Dedifferentiated amniotic fluid mesenchymal stem cell (primary cell): ENCODE results near the gene C11orf98.
"Not testable (repeated sequence)": the region's sequence is repeated elsewhere in the genome, so short reads cannot be mapped to it uniquely, and the experiment has no call there.

ENCODE experiments used
- DNase-seq: peaks from one replicate; pipeline ENCODE4 v3.0.0-alpha.2; 2016; ENCODE audit errors: extremely low spot score

C11orf98 gene

GRCh38 chr11:62650283-62650682 lies 14.7 kb downstream of the C11orf98 start:
- not testable (repeated sequence) for DNase-seq

DNA sequence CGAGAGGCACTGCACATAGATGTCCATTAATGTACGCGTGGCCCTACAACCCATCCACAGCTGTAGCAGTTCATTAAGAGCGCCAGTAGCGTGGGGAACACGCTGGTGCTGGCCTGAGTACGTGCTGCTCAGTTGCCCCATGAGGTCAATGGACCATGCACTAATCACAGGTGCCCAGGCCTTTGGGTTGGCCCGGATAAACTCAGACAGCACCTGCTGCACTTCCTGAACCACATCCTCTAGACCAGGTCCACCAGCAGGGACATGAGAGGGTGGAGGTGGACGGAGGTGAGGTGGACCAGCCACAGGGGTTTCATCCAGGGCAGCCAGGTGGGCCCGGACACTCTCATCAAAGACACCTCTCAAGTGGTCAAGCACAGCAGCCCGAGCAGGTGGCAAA lies 15.5 kb downstream of the C11orf98 start:
- no peak for DNase-seq

- no peak for DNase-seq
Measured at GRCh38 chr11:62648967-62649364, 16.0 kb downstream of the C11orf98 start.

DNA sequence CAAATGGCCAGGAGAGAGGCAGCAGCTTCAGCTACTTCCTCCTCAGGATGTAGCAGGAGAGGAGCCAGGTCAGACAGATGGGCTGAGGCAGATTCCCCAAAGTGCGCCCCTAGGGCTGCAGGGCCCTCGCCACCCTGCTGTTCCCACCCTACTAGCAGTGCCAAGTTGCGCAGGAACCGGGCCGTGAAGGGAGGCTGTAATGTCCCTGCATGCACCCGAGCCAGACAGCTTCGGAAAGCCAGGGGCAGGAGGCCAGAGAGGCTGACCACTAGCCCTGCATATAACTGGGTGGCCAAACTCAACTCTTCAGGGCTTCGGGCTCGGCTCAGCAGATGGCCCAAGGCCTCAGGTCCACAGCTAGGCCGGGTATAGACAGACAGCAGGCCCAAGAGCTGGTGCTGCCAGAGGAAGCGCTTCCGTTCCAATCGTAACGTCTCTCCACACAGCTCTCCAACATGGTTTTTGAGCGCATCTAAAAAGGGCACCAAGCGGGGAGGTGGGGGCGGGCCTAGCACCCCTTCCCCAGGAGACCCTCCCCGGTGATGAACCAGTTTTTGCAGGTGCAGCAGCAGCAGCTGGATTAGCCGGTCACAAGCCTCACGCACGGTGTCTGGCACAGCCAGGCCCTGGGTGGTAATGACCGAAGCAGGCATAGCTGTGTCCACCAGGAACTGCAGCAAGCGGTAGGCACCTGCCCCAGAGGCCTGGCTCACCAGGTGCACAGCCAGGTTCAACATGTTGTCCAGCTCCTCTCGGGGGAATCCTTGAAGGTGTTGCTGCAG lies 16.6 kb downstream of the C11orf98 start:
- no peak for DNase-seq

DNA sequence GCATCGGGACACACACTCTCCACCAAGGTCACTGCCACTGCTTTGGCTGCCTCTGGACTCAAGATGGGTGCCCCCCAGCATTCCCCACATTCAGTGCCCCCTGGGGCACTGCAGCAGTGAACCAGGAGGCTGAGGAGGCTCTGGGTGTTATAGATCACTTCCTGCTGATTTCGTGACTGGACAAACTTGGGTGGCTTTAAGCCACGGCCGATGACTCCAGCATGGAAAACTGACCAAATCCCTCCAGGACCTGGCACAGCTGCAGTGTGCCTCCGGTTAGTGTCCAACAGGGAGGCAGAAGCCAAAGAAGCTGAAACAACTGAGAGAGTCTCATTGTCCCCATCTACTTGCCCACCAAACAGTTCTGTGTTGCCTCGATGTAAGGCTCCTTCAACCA lies 17.4 kb downstream of the C11orf98 start:
- DNase-seq, result no peak

DNA sequence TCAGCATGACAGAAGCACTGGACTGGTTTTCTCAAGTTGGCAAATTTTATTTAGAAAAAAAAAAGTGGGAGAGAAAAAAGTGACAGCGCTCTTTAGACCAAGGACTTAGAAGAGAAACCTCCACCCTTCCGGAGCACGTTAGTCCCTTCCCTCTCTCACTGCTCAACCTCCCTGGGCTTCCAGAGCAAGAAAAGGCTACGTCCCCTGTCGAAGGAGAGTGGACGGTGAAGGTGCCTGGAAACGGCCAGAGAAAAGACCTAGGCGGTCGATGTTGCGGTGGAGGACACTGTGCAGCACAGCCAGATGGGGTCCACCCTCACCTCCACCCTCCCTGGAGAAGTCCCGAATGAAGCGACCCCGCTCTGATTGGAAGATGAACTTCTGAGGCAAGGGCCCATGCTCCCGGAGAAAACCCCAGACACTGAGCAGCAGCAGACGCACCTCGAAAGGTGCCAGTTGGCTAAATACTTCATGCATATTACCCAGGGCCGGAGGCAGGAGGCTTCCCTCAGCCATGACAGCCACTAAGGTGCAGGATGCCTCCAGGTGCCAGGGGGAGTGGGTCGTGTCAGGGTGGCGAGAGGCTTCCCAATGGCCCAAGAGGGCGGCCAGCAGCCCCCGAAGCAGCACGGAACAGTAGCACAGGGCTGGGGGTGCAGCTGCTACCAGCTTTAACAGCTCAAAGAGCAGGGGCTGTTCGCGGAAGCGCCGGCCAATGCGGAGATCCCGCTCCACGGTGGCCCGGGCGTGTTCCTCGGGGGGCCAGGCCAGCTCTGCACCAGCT lies 18.0 kb downstream of the C11orf98 start:
- no peak for DNase-seq

DNA sequence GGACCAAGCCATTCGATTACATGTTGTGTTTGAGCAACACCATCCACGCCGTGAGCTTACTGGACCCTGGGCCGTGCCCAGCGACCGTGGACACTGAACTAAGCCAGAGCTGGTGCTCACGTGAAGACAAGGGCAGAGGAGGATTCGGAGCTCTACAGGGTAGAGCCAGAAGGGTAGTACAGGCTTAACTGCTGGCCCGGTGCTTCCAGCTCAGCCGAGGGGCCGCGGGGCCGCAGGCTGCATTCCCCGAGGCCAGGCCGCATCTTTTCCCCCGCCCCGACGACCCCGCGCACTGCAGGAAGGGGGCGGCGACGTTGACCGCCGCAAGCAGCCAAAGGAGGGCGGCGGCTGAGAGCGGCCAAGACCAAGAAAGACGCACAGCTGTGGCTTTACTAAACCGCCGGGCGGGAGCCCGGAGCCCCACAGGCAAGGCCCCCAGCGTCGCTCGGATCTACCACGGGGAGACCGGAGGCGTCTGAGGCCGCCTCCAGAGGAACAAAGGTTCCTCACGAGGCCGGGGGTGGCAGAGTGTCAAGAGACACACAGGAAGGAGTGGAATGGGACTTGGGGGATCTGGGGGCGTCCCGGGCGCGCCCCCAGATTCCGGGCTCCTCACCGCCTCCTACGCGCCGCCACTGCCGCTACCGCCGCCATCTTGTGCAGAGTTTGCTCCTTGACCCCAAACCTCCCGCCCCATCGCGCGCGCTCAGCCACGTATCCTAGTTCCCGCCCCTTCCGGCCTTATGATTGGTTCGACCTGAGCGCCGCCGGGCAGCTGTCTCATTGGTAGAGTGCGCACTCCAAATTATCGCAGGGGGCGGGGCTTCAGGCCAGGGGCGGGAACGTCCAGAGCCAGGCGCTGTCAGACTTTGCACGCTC lies 18.8 kb downstream of the C11orf98 start, which contains the start of gene GANAB:
TSS of gene GANAB (minus strand) at position 668 of the 879 bp plus-strand sequence. CDS start at position 654, 14 bp downstream.
- peak; percentile 99 for DNase-seq

DNA sequence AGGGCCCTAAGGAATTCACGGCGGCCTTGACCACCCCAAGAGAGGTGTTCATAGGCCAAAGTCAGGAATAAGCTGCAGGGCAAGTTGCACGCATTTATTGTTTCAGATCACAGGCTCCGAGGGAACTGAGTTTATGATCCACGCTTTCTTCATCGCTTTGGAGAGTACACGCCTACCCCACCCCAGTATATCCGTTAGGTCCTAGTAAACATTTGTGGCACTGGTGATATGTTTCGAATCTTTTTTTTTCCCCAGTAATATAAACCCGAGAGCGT lies 19.4 kb downstream of the C11orf98 start:
- DNase-seq, result no peak

- DNase-seq, result no peak
Measured at GRCh38 chr11:62644220-62644619, 20.8 kb downstream of the C11orf98 start.

GRCh38 chr11:62632492-62632891 lies 32.5 kb downstream of the C11orf98 start:
- DNase-seq, result no peak

DNA sequence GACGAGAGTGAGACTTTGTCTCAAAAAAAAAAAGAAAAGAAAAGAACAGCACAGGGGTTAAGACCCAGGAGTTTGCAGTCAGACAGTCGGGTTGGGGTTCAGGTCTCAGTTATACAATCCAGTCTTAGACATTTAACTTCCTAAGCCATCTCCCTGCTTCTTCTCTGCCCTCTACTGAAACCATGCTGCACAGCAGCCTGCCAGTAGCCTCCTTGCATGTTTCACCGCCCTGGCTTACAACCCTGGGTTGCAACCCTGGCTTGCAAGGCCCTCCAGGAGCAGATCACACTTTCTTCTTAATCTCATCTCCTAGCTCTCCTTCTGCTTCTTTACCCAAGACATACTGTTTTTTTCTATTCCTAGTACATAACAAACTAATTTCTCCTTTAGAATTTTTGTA lies 37.3 kb downstream of the C11orf98 start:
- no peak for DNase-seq

GRCh38 chr11:62622476-62623089 lies 42.4 kb downstream of the C11orf98 start:
- DNase-seq, result no peak

DNA sequence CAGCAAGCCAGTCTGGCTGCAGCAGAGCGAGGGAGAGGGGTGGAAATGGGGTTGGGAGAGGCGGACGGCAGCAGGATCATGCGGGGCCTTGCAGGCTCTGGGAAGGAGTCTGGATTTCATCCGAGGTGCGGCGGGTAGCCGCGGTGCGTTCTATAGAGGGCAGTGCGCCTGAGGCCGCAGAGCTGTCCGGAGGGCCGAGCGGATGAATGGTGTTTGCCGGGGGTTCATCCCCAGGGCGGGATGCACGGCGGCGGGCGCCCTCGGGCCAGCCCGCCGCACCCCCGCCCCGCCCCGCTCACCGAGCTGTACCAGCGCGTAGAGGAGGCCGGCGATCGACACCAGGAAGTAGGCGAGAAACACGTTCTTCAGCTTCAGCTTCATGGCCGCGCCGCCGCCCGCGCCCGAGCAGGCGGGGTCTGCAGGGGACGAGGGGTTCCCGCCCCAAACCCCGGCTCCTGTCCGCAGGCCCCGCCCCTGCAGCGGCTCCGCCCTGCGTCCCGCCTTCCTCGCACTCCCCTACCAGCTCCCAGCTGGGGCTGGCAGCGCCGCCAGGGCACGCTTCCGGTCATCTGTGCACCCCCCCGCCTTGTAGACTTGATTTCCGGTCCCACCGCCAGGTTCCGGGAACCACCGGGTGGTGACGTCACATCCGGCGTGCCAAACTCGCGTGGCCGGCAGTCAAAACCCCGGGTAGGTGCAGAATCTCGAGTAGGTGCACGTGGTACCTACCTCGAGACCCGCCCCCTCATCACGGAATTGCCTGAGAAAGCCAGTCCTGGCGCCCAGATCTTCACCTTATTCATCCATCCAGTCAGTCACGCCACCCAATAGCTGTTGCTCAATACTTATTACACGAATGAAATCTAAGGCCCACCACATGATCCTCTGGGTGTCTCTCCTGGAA lies 43.2 kb downstream of the C11orf98 start, which contains the start of gene B3GAT3:
TSS of gene B3GAT3 (minus strand) at position 420 of the 904 bp plus-strand sequence. CDS start at position 381, 39 bp downstream.
- DNase-seq, result peak; percentile 96

DNA sequence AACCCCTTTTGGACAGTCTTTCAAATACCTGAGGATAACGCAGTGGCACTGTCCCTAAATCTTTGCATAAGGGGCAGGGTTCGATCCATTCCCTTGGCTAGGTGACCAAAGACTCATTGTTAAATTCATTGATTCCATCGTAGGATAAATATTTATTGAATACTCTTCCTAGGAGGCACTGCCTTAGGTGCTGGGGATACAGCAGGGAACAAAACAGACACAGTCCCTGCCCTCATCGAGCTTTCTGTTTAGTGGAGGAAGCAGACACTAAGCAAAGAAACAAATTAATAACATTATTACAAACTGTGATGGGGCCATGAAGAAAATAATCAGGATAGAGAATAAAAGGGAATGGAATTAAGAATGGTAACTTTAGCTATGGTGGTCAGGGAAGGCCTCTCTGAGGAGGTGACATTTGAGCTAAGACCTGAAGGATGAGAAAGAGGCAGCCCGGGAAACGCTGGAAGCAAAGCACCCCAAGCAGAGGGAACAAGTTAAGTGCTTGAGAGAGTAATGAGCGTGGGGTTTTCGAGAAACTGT lies 43.9 kb downstream of the C11orf98 start:
- no peak for DNase-seq

GRCh38 chr11:62616957-62617356 lies 48.1 kb downstream of the C11orf98 start:
- DNase-seq, result not testable (repeated sequence)

- no peak for DNase-seq
Measured at GRCh38 chr11:62615521-62615920, 49.5 kb downstream of the C11orf98 start.

DNA sequence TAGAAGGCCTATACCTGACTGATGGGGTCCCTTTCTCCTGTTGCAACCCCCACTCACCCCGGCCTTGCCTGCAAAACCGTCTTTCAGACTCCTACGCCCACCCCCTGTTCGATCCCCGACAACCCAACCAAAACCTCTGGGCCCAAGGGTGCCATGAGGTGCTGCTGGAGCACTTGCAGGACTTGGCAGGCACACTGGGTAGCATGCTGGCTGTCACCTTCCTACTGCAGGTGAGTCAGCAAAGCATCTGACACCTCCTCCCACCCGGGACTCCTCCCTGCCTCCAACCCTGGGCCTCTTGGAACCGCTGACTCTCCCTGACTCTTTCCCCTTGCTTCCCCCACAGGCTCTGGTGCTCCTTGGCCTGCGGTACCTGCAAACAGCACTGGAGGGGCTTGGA lies 50.7 kb downstream of the C11orf98 start:
- DNase-seq, result no peak

GRCh38 chr11:62613291-62613778 lies 51.7 kb downstream of the C11orf98 start:
- no peak for DNase-seq
